HepG2 (cell line): ENCODE results near the gene CCDC85C. TPM values are rescaled to one million over a fixed set of nuclear protein-coding genes. Genes with fewer than 3 reads are reported as not detected.

ENCODE experiments used
- BATF2 ChIP-seq: sonication (generic); formaldehyde crosslinking; IDR thresholded peaks from 2 replicates; pipeline ENCODE4 v1.8.0; 2022; ENCODE audit warnings: mild to moderate bottlenecking, missing genetic modification reagents, moderate library complexity
- ETV6 ChIP-seq: sonication (generic); formaldehyde crosslinking; conservative IDR thresholded peaks from 2 replicates; pipeline ENCODE4 v1.4.0; 2020; ENCODE audit warnings: missing genetic modification reagents
- FOXM1 ChIP-seq: sonication (generic); formaldehyde crosslinking; IDR thresholded peaks from 2 replicates; pipeline ENCODE4 v1.5.0; 2020; ENCODE audit warnings: missing genetic modification reagents
- HES4 ChIP-seq: sonication (generic); formaldehyde crosslinking; IDR thresholded peaks from 2 replicates; pipeline ENCODE4 v1.9.0; 2021; ENCODE audit warnings: mild to moderate bottlenecking, missing genetic modification reagents, borderline replicate concordance
- HNF1B ChIP-seq: sonication (generic); formaldehyde crosslinking; IDR thresholded peaks from 2 replicates; pipeline ENCODE4 v1.5.1; 2020; ENCODE audit warnings: mild to moderate bottlenecking, moderate library complexity, missing genetic modification reagents
- KMT2B ChIP-seq: IDR thresholded peaks from 2 replicates; pipeline ENCODE4 v1.6.1; 2016; ENCODE audit warnings: missing genetic modification reagents, missing compliant biosample characterization
- NFRKB ChIP-seq: fragments of 450-650 bp; IDR thresholded peaks from 2 replicates; pipeline ENCODE4 v1.6.1; 2017
- NR0B2 ChIP-seq: sonication (generic); formaldehyde crosslinking; IDR thresholded peaks from 2 replicates; pipeline ENCODE4 v1.4.0; 2020; ENCODE audit warnings: mild to moderate bottlenecking, missing genetic modification reagents
- POGZ ChIP-seq: sonication (generic); formaldehyde crosslinking; IDR thresholded peaks from 2 replicates; pipeline ENCODE4 v1.4.0; 2020; ENCODE audit warnings: mild to moderate bottlenecking, missing genetic modification reagents
- TEF ChIP-seq: sonication (generic); formaldehyde crosslinking; IDR thresholded peaks from 2 replicates; pipeline ENCODE4 v1.5.0; 2020; ENCODE audit warnings: missing genetic modification reagents
- XRCC5 ChIP-seq: fragments of 200-400 bp; formaldehyde crosslinking; optimal IDR thresholded peaks from 2 replicates; pipeline ENCODE3; 2017; ENCODE audit warnings: mild to moderate bottlenecking, low read length
- ZFP36L1 ChIP-seq: sonication (generic); formaldehyde crosslinking; IDR thresholded peaks from 2 replicates; pipeline ENCODE4 v1.8.0; 2022; ENCODE audit warnings: mild to moderate bottlenecking, missing genetic modification reagents, moderate library complexity
- ZNF343 ChIP-seq: sonication (generic); formaldehyde crosslinking; IDR thresholded peaks from 2 replicates; pipeline ENCODE4 v1.4.0; 2020; ENCODE audit warnings: mild to moderate bottlenecking, missing genetic modification reagents
- ZNF354B ChIP-seq: sonication (generic); formaldehyde crosslinking; IDR thresholded peaks from 2 replicates; pipeline ENCODE4 v1.8.0; 2022; ENCODE audit warnings: mild to moderate bottlenecking, missing genetic modification reagents
- ZNF362 ChIP-seq: sonication (generic); formaldehyde crosslinking; IDR thresholded peaks from 2 replicates; pipeline ENCODE4 v1.4.0; 2020; ENCODE audit warnings: missing genetic modification reagents, mild to moderate bottlenecking, borderline replicate concordance
- ZNF563 ChIP-seq: sonication (generic); formaldehyde crosslinking; IDR thresholded peaks from 2 replicates; pipeline ENCODE4 v1.8.0; 2022; ENCODE audit warnings: mild to moderate bottlenecking, moderate library complexity, missing genetic modification reagents
- ZNF639 ChIP-seq: conservative IDR thresholded peaks from 2 replicates; pipeline ENCODE4 v1.6.1; 2018; ENCODE audit warnings: missing genetic modification reagents
- ZNF670 ChIP-seq: sonication (generic); formaldehyde crosslinking; IDR thresholded peaks from 2 replicates; pipeline ENCODE4 v1.8.0; 2022; ENCODE audit warnings: mild to moderate bottlenecking, missing genetic modification reagents, borderline replicate concordance
- ZNF691 ChIP-seq: sonication (generic); formaldehyde crosslinking; IDR thresholded peaks from 2 replicates; pipeline ENCODE4 v1.4.0; 2020; ENCODE audit warnings: missing genetic modification reagents, low read depth, mild to moderate bottlenecking, borderline replicate concordance
- ZNF780A ChIP-seq: sonication (generic); formaldehyde crosslinking; IDR thresholded peaks from 2 replicates; pipeline ENCODE4 v1.8.0; 2022; ENCODE audit warnings: mild to moderate bottlenecking, missing genetic modification reagents, moderate library complexity
- polyA plus RNA-seq, 8 experiments: library from polyadenylated mRNA; depleted of rRNA in 3 of 8; stranded (reverse) in 7 of 8; unstranded in 1 of 8; fragments of >200 nt; fragmentation: Illumina TruSeq in 4 of 8; extraction: Trizol in 4 of 8; gene quantifications; 2 replicates each; pipeline versions ENCODE4 v1.2.1 to v1.2.3, GENCODE V29; 2011 to 2016; ENCODE audit warnings: low read depth in 4 of 8, missing spikeins in 1 of 8, mixed read lengths in 1 of 8; ENCODE audit not compliant: insufficient read depth in 1 of 8
- total RNA-seq, 5 experiments: library from RNA; depleted of rRNA; stranded (reverse); fragments of >200 nt; fragmentation: Illumina TruSeq; extraction: Trizol; gene quantifications; 2 replicates each; pipeline ENCODE4 v1.2.3, GENCODE V29; 2016; ENCODE audit warnings: low read depth in 1 of 5

CCDC85C gene
- total and polyA plus RNA-seq, 2 of the 13 experiments (the other 11 are each of a cell fraction or from before 2014, with no cell fraction given) = 18.8 to 43.8 TPM

GRCh38 chr14:99602054-99602787, 1.8 kb downstream of the CCDC85C start (continued):
- TF ChIP-seq ZNF362 (CRISPR knock-in tag) (no peak), ZNF563 (CRISPR knock-in tag) (no peak), ZNF670 (CRISPR knock-in tag) (no peak), ZNF780A (CRISPR knock-in tag) (no peak), ZNF639 (CRISPR knock-in tag) (no peak), NR0B2 (CRISPR knock-in tag) (no peak), HES4 (CRISPR knock-in tag) (no peak), NFRKB (no peak), KMT2B (CRISPR knock-in tag) (peak; percentile 53; the same call in 1 of the 2 replicates), FOXM1 (CRISPR knock-in tag) (no peak), HNF1B (no peak), BATF2 (no peak), TEF (CRISPR knock-in tag) (no peak), ZNF343 (no peak), ZFP36L1 (CRISPR knock-in tag) (no peak), XRCC5 (peak; percentile 38), POGZ (CRISPR knock-in tag) (no peak), ZNF354B (CRISPR knock-in tag) (no peak), ETV6 (CRISPR knock-in tag) (no peak), ZNF691 (no peak)
